IMR-90 (cell line): Measurements from ENCODE around the gene LATS2. TPM values are rescaled to one million over a fixed set of nuclear protein-coding genes. Genes with fewer than 3 reads are reported as not detected.
A peak's percentile ranks its signal among the peaks of the same experiment; 100 is the strongest.

Experiments
- ATAC-seq: fragments of 200-7000 bp; cut with Tn5 transposase; 2 replicates; pipeline ENCODE4 v1.9.1; 2020; ENCODE audit warnings: low read depth, mild to moderate bottlenecking, moderate library complexity
- BruUV-seq: library from RNA; stranded (reverse); fragments of 400-500 nt; replicated peaks from 2 replicates; lab custom pipeline; 2021; lab: Mats Ljungman, UMichigan
- CTCF ChIA-PET: fragments of 300-600 bp; formaldehyde crosslinking; extraction: SDS; loops from one replicate; lab custom pipeline; 2021; ENCODE audit warnings: antibody characterized with exemption; lab: Yijun Ruan, JAX
- POLR2A ChIA-PET: fragments of 300-600 bp; sonication (Branson Sonifier 250); formaldehyde crosslinking; loops from one replicate; lab custom pipeline; 2022; ENCODE audit warnings: antibody characterized with exemption; ENCODE audit not compliant: unreplicated experiment; lab: Charles Lee
- DNase-seq: peaks from one replicate; pipeline ENCODE4 v3.0.0; 2013
- H2AFZ ChIP-seq: replicated peaks from 2 replicates; pipeline ENCODE3; 2013; ENCODE audit warnings: low read length, mild to moderate bottlenecking; ENCODE audit not compliant: poor library complexity
- H2AK5ac ChIP-seq: 2 replicates; pipeline ENCODE4 v1.6.1; 2013; ENCODE audit warnings: low read depth, low read length, inconsistent platforms
- H2AK9ac ChIP-seq: replicated peaks from 2 replicates; pipeline ENCODE3; 2013; ENCODE audit warnings: mild to moderate bottlenecking, low read depth, low read length, moderate library complexity; ENCODE audit not compliant: poor library complexity
- H2BK120ac ChIP-seq: 2 replicates; pipeline ENCODE4 v1.6.1; 2013; ENCODE audit warnings: low read depth, low read length, inconsistent platforms
- H2BK15ac ChIP-seq: 3 replicates; pipeline ENCODE4 v1.6.1; 2013; ENCODE audit warnings: low read depth, low read length, inconsistent platforms
- H2BK20ac ChIP-seq: 2 replicates; pipeline ENCODE4 v1.6.1; 2013; ENCODE audit warnings: low read depth, mild to moderate bottlenecking, inconsistent platforms, low read length, moderate library complexity
- H2BK5ac ChIP-seq: 2 replicates; pipeline ENCODE4 v1.6.1; 2013; ENCODE audit warnings: mild to moderate bottlenecking, low read depth, low read length, inconsistent platforms; ENCODE audit not compliant: poor library complexity, severe bottlenecking
- H3K14ac ChIP-seq: replicated peaks from 2 replicates; pipeline ENCODE4 v1.6.1; 2013; ENCODE audit warnings: low read depth, low read length, inconsistent platforms
- H3K18ac ChIP-seq: 2 replicates; pipeline ENCODE4 v1.6.1; 2013; ENCODE audit warnings: low read depth, low read length, control low read depth
- H3K23ac ChIP-seq: 2 replicates; pipeline ENCODE4 v1.6.1; 2013; ENCODE audit warnings: low read depth, low read length, inconsistent platforms
- H3K27ac ChIP-seq: 2 replicates; pipeline ENCODE4 v1.5.1; 2013; ENCODE audit warnings: mild to moderate bottlenecking, control low read depth, low read length; ENCODE audit not compliant: insufficient read depth
- H3K27me3 ChIP-seq: 2 replicates; pipeline ENCODE4 v1.6.1; 2013; ENCODE audit warnings: low read length; ENCODE audit not compliant: control insufficient read depth, insufficient read depth
- H3K36me3 ChIP-seq: 2 replicates; pipeline ENCODE4 v1.6.1; 2013; ENCODE audit warnings: low read length, mixed read lengths; ENCODE audit not compliant: control insufficient read depth, insufficient read depth
- H3K4ac ChIP-seq: 2 replicates; pipeline ENCODE4 v1.6.1; 2013; ENCODE audit warnings: low read depth, low read length, inconsistent platforms
- H3K4me1 ChIP-seq: 2 replicates; pipeline ENCODE4 v1.6.1; 2013; ENCODE audit warnings: low read length, mixed read lengths; ENCODE audit not compliant: control insufficient read depth, insufficient read depth
- H3K4me2 ChIP-seq: 2 replicates; pipeline ENCODE4 v1.6.1; 2013; ENCODE audit warnings: low read depth, mild to moderate bottlenecking, control low read depth, low read length, moderate library complexity
- H3K4me3 ChIP-seq: 2 replicates; pipeline ENCODE4 v1.5.1; 2013; ENCODE audit warnings: low read depth, mild to moderate bottlenecking, control low read depth, low read length, moderate library complexity; ENCODE audit not compliant: insufficient read depth
- H3K56ac ChIP-seq: 2 replicates; pipeline ENCODE4 v1.6.1; 2013; ENCODE audit warnings: low read length, inconsistent platforms; ENCODE audit not compliant: insufficient read depth; ENCODE audit errors: extremely low read depth
- H3K79me1 ChIP-seq, 2 experiments: 2 replicates each; pipeline ENCODE4 v1.6.1; 2013; ENCODE audit warnings: low read length in 2 of 2, inconsistent platforms in 1 of 2, low read depth in 1 of 2
- H3K9ac ChIP-seq: 2 replicates; pipeline ENCODE4 v1.6.1; 2013; ENCODE audit warnings: low read depth, low read length, control low read depth
- H3K9me1 ChIP-seq: 2 replicates; pipeline ENCODE4 v1.6.1; 2013; ENCODE audit warnings: low read length, inconsistent platforms; ENCODE audit not compliant: insufficient read depth
- H3K9me3 ChIP-seq: 2 replicates; pipeline ENCODE4 v1.6.1; 2013; ENCODE audit warnings: low read length; ENCODE audit not compliant: control insufficient read depth, insufficient read depth
- H4K20me1 ChIP-seq: 2 replicates; pipeline ENCODE4 v1.6.1; 2013; ENCODE audit warnings: low read length, inconsistent platforms; ENCODE audit not compliant: insufficient read depth
- H4K5ac ChIP-seq: 2 replicates; pipeline ENCODE4 v1.6.1; 2013; ENCODE audit warnings: mild to moderate bottlenecking, low read depth, low read length, control low read depth
- H4K8ac ChIP-seq, 2 experiments: 2 replicates each; pipeline ENCODE4 v1.6.1; 2013; ENCODE audit warnings: low read depth in 2 of 2, low read length in 2 of 2, control low read depth in 1 of 2, inconsistent platforms in 1 of 2
- H4K91ac ChIP-seq: 2 replicates; pipeline ENCODE4 v1.6.1; 2013; ENCODE audit warnings: low read depth, low read length, inconsistent platforms; ENCODE audit not compliant: insufficient read depth
- CEBPB ChIP-seq: IDR thresholded peaks from 2 replicates; pipeline ENCODE4 v1.6.1; 2012; ENCODE audit warnings: low read depth, low read length, improper control_type of control experiment
- FOS ChIP-seq: fragments of 150-350 bp; IDR thresholded peaks from 2 replicates; pipeline ENCODE4 v1.6.1; 2016; ENCODE audit warnings: low read depth, low read length
- MAFK ChIP-seq: IDR thresholded peaks from 2 replicates; pipeline ENCODE4 v1.6.1; 2012; ENCODE audit warnings: low read depth, low read length, improper control_type of control experiment
- MAZ ChIP-seq: IDR thresholded peaks from 2 replicates; pipeline ENCODE4 v1.6.1; 2012; ENCODE audit warnings: low read depth, mild to moderate bottlenecking, low read length, improper control_type of control experiment, moderate library complexity, borderline replicate concordance
- MXI1 ChIP-seq: IDR thresholded peaks from 2 replicates; pipeline ENCODE4 v1.6.1; 2012; ENCODE audit warnings: low read depth, mild to moderate bottlenecking, low read length, moderate library complexity, borderline replicate concordance
- NFE2L2 ChIP-seq: fragments of 150-350 bp; IDR thresholded peaks from 2 replicates; pipeline ENCODE4 v1.6.1; 2016; ENCODE audit warnings: low read depth, mild to moderate bottlenecking, low read length
- POLR2A ChIP-seq: IDR thresholded peaks from 2 replicates; pipeline ENCODE4 v1.6.1; 2012; ENCODE audit warnings: mild to moderate bottlenecking, low read depth, low read length
- RAD21 ChIP-seq: IDR thresholded peaks from 2 replicates; pipeline ENCODE4 v1.6.1; 2012; ENCODE audit warnings: low read length, improper control_type of control experiment
- RCOR1 ChIP-seq: IDR thresholded peaks from 2 replicates; pipeline ENCODE4 v1.6.1; 2012; ENCODE audit warnings: mild to moderate bottlenecking, low read length, improper control_type of control experiment; ENCODE audit not compliant: insufficient replicate concordance
- WGBS, 2 experiments: methylation state at CpG; one replicate each; pipeline versions ENCODE4 v1.1.5 to v1.1.7; 2013; ENCODE audit warnings: missing lambda C conversion rate in 2 of 2; ENCODE audit not compliant: insufficient read length in 1 of 2; ENCODE audit errors: extremely low coverage in 2 of 2; 5-methylcytosine and 5-hydroxymethylcytosine counted together
- dilution Hi-C: fragments of 300-500 bp; cut with HindIII; formaldehyde crosslinking; loops from one replicate; pipeline ENCODE4 v1.14.3; 2018; ENCODE audit warnings: low sequenced_read_pairs; ENCODE audit not compliant: unreplicated experiment
- in situ Hi-C: fragments of 300-500 bp; cut with MboI; formaldehyde crosslinking; loops from 3 replicates; pipeline ENCODE4 v1.14.3; 2019; ENCODE audit warnings: low sequenced_read_pairs, inconsistent platforms, mixed read lengths
- intact Hi-C: fragments of 100-400 bp; cut with micrococcal nuclease; formaldehyde crosslinking; loops from 2 replicates; pipeline ENCODE4 v1.10.0; 2022
- polyA plus RNA-seq, 3 experiments: library from polyadenylated mRNA; depleted of rRNA; stranded (reverse); fragments of >200 nt; gene quantifications; 2 replicates each; pipeline ENCODE4 v1.2.3, GENCODE V29; 2012; ENCODE audit warnings: low replicate concordance in 1 of 3
- total RNA-seq: library from RNA; depleted of rRNA; stranded (reverse); fragments of >200 nt; gene quantifications from 2 replicates; pipeline ENCODE4 v1.2.3, GENCODE V29; 2012
- TF ChIP-seq, protein P1 (sequence below): conservative IDR thresholded peaks from 2 replicates; pipeline ENCODE4 v1.5.1; 2012; ENCODE audit warnings: mild to moderate bottlenecking, low read depth, low read length, improper control_type of control experiment

The LATS2 gene
- total and polyA plus RNA-seq, 2 of the 4 experiments (the other 2 are of a cell fraction): 12.7 to 22.4 TPM

DNA sequence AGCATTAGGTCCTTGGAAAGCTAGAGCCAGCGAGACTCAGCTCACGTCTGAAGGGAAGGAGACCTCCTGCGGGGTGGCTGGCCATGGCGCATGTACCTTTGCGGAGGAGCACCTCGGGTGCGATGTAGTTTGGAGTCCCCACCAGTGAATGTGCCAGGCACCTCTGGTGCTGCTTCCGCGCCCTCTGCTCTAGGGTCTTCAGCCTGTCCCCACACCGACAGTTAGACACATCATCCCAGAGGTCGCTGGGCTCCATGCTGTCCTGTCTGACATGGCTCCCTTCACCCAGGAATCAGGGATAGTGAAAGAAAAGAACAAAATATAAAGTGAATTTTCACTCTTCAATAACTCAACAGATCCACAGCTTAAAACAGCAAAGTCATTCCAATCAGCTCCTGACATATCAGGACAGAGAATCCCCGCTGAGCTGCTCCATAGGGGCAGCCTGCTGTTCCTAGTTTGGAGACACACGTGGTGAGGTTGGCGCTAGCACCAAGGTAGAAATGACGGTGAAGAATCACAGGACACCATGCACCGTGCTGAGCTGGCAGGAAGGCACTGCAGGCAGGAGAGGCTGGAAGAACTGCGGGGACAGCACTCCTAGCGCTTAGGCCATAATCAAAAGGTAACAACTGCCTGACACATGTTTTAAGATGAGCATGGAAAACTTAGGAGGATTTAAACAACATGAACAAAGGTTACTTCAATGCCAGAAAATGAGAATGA lies 79.9 kb downstream of the LATS2 start:
- Histone ChIP-seq H4K91ac (no peak overlapping the region), H3K4me2 (no peak overlapping the region), H2AFZ (no peak overlapping the region), H2AK5ac (no peak overlapping the region), H3K4me1 (no peaks in the 10 kb centered on the region), H3K18ac (no peak overlapping the region), H2BK120ac (no peak overlapping the region), H2AK9ac (no peak overlapping the region), H3K9me3 (no peaks in the 10 kb centered on the region), H3K4me3 (no peak overlapping the region), H2BK20ac (no peak overlapping the region), H3K27me3 (no peaks in the 10 kb centered on the region), H3K79me1 (peaks cover 42 to 81% of the 10 kb centered on the region in 2 experiments), H3K36me3 (peaks cover 58% of the 10 kb centered on the region), H4K8ac (no peak overlapping the region), H3K9me1 (peaks cover 10% of the 10 kb centered on the region), H3K23ac (no peak overlapping the region), H2BK5ac (peak overlapping the region; percentile 23), H3K56ac (no peak overlapping the region), H3K14ac (no peak overlapping the region), H2BK15ac (no peak overlapping the region), H4K20me1 (peaks cover 32% of the 10 kb centered on the region), H3K9ac (no peak overlapping the region), H3K4ac (no peak overlapping the region), H3K27ac (no peak overlapping the region), H4K5ac (no peak overlapping the region)
- 88% methylated on average over 5 of the region's 18 CpGs; no CpG with 5 or more reads in 1 of the 2 experiments for WGBS, 2 experiments
- DNase-seq: no peak
- TF ChIP-seq RCOR1: no peak
- TF ChIP-seq POLR2A: no peak
- TF ChIP-seq NFE2L2: no peak
- no peak for TF ChIP-seq MXI1
- TF ChIP-seq, protein P1, sequence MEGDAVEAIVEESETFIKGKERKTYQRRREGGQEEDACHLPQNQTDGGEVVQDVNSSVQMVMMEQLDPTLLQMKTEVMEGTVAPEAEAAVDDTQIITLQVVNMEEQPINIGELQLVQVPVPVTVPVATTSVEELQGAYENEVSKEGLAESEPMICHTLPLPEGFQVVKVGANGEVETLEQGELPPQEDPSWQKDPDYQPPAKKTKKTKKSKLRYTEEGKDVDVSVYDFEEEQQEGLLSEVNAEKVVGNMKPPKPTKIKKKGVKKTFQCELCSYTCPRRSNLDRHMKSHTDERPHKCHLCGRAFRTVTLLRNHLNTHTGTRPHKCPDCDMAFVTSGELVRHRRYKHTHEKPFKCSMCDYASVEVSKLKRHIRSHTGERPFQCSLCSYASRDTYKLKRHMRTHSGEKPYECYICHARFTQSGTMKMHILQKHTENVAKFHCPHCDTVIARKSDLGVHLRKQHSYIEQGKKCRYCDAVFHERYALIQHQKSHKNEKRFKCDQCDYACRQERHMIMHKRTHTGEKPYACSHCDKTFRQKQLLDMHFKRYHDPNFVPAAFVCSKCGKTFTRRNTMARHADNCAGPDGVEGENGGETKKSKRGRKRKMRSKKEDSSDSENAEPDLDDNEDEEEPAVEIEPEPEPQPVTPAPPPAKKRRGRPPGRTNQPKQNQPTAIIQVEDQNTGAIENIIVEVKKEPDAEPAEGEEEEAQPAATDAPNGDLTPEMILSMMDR: no peak
- TF ChIP-seq MAFK: no peak
- TF ChIP-seq FOS: no peak
- no peak for TF ChIP-seq MAZ
- TF ChIP-seq CEBPB: no peak
- TF ChIP-seq RAD21: no peak
- BruUV-seq: no TSS peak
- POLR2A ChIA-PET: no interaction called here
- in situ Hi-C loops: no loop called here
- dilution Hi-C loops: no loop called here
- CTCF ChIA-PET: no interaction called here
- ATAC-seq: no peak
- intact Hi-C loops: no loop called here
